HG03139 (cell line): ENCODE results near the gene MPPED2.

Experiments used
- ATAC-seq: cut with Tn5 transposase; IDR thresholded peaks from one replicate; pipeline ENCODE4 v1.9.1; 2021; ENCODE audit not compliant: unreplicated experiment

MPPED2 gene

GRCh38 chr11:30488304-30488998, 97.7 kb downstream of the MPPED2 start:
- no peak for ATAC-seq

GRCh38 chr11:30487200-30487898, 98.8 kb downstream of the MPPED2 start:
- ATAC-seq = no peak

- ATAC-seq = no peak
Observed at GRCh38 chr11:30485756-30486155, 100.4 kb downstream of the MPPED2 start.

- no peak for ATAC-seq
Observed at GRCh38 chr11:30485222-30485621, 100.9 kb downstream of the MPPED2 start.

- ATAC-seq = no peak
Observed at GRCh38 chr11:30483056-30483455, 103.1 kb downstream of the MPPED2 start.

GRCh38 chr11:30481796-30482195, 104.4 kb downstream of the MPPED2 start:
- ATAC-seq = no peak

- no peak for ATAC-seq
Observed at GRCh38 chr11:30481330-30481729, 104.8 kb downstream of the MPPED2 start.

GRCh38 chr11:30479899-30480298, 106.3 kb downstream of the MPPED2 start:
- no peak for ATAC-seq

GRCh38 chr11:30478923-30479322, 107.2 kb downstream of the MPPED2 start:
- ATAC-seq = no peak

GRCh38 chr11:30477061-30477460, 109.1 kb downstream of the MPPED2 start:
- ATAC-seq = no peak

- no peak for ATAC-seq
Observed at GRCh38 chr11:30474151-30474954, 111.8 kb downstream of the MPPED2 start.

GRCh38 chr11:30471244-30471643, 114.9 kb downstream of the MPPED2 start:
- ATAC-seq = no peak

GRCh38 chr11:30468881-30469280, 117.3 kb downstream of the MPPED2 start:
- no peak for ATAC-seq

- ATAC-seq = no peak
Observed at GRCh38 chr11:30467176-30467575, 119.0 kb downstream of the MPPED2 start.

GRCh38 chr11:30465623-30466022, 120.5 kb downstream of the MPPED2 start:
- no peak for ATAC-seq

- ATAC-seq = no peak
Observed at GRCh38 chr11:30465192-30465591, 121.0 kb downstream of the MPPED2 start.

- no peak for ATAC-seq
Observed at GRCh38 chr11:30463266-30463665, 122.9 kb downstream of the MPPED2 start.

GRCh38 chr11:30462421-30462820, 123.7 kb downstream of the MPPED2 start:
- no peak for ATAC-seq

GRCh38 chr11:30459821-30460220, 126.3 kb downstream of the MPPED2 start:
- ATAC-seq = no peak

GRCh38 chr11:30459306-30459705, 126.8 kb downstream of the MPPED2 start:
- ATAC-seq = no peak

- ATAC-seq = no peak
Observed at GRCh38 chr11:30458541-30458940, 127.6 kb downstream of the MPPED2 start.

GRCh38 chr11:30457087-30457486, 129.1 kb downstream of the MPPED2 start:
- no peak for ATAC-seq
